H9 (cell line): ENCODE measurements around the gene DHRS1. TPM values are rescaled to one million over a fixed set of nuclear protein-coding genes. Genes with fewer than 3 reads are reported as not detected.
A peak's percentile ranks its signal among the peaks of the same experiment; 100 is the strongest.

Experiments
- DNase-seq: peaks from one replicate; pipeline ENCODE4 v3.0.0-alpha.2; 2017
- H2AFZ ChIP-seq: one replicate; pipeline ENCODE4 v1.6.1; 2013; ENCODE audit warnings: mild to moderate bottlenecking, low read length, control low read depth, moderate library complexity
- H2AK5ac ChIP-seq: 2 replicates; pipeline ENCODE4 v1.6.1; 2013; ENCODE audit warnings: low read length, control low read depth, mixed read lengths; ENCODE audit not compliant: insufficient read length
- H2BK120ac ChIP-seq: one replicate; pipeline ENCODE4 v1.6.1; 2013; ENCODE audit warnings: low read depth, mild to moderate bottlenecking, low read length, control low read depth, inconsistent platforms; ENCODE audit not compliant: poor library complexity, severe bottlenecking
- H2BK12ac ChIP-seq: 2 replicates; pipeline ENCODE4 v1.6.1; 2013; ENCODE audit warnings: low read length, control low read depth, mixed read lengths, low read depth; ENCODE audit not compliant: insufficient read length
- H2BK15ac ChIP-seq: 2 replicates; pipeline ENCODE4 v1.6.1; 2013; ENCODE audit warnings: low read depth, low read length, control low read depth
- H2BK20ac ChIP-seq: one replicate; pipeline ENCODE4 v1.6.1; 2013; ENCODE audit warnings: low read depth, mild to moderate bottlenecking, low read length, control low read depth, inconsistent platforms; ENCODE audit not compliant: poor library complexity, severe bottlenecking
- H2BK5ac ChIP-seq: 2 replicates; pipeline ENCODE4 v1.6.1; 2013; ENCODE audit warnings: low read length, control low read depth, mixed read lengths; ENCODE audit not compliant: insufficient read length
- H3K14ac ChIP-seq: 2 replicates; pipeline ENCODE4 v1.6.1; 2013; ENCODE audit warnings: low read length, control low read depth; ENCODE audit not compliant: insufficient read depth
- H3K18ac ChIP-seq: 2 replicates; pipeline ENCODE4 v1.6.1; 2013; ENCODE audit warnings: low read depth, mild to moderate bottlenecking, mixed read lengths, low read length, control low read depth; ENCODE audit not compliant: insufficient read length
- H3K23ac ChIP-seq: 2 replicates; pipeline ENCODE4 v1.6.1; 2013; ENCODE audit warnings: low read length, control low read depth, mixed read lengths, low read depth; ENCODE audit not compliant: insufficient read length
- H3K23me2 ChIP-seq: 2 replicates; pipeline ENCODE4 v1.6.1; 2013; ENCODE audit warnings: low read depth, mild to moderate bottlenecking, mixed read lengths, low read length, control low read depth; ENCODE audit not compliant: insufficient read length, poor library complexity, severe bottlenecking
- H3K27ac ChIP-seq: 2 replicates; pipeline ENCODE4 v1.5.1; 2013; ENCODE audit warnings: low read length, control low read depth, mixed read lengths, low read depth; ENCODE audit not compliant: insufficient read length
- H3K27me3 ChIP-seq: 2 replicates; pipeline ENCODE4 v1.6.1; 2013; ENCODE audit warnings: low read length, control low read depth, inconsistent platforms; ENCODE audit not compliant: insufficient read depth
- H3K4ac ChIP-seq: 2 replicates; pipeline ENCODE4 v1.6.1; 2013; ENCODE audit warnings: low read depth, mild to moderate bottlenecking, control low read depth, inconsistent platforms, low read length, moderate library complexity
- H3K4me1 ChIP-seq: 2 replicates; pipeline ENCODE4 v1.6.1; 2013; ENCODE audit warnings: low read length, control low read depth, inconsistent platforms; ENCODE audit not compliant: insufficient read depth
- H3K4me2 ChIP-seq: 2 replicates; pipeline ENCODE4 v1.6.1; 2013; ENCODE audit warnings: low read length, control low read depth, mixed read lengths; ENCODE audit not compliant: insufficient read length, insufficient read depth
- H3K56ac ChIP-seq: 2 replicates; pipeline ENCODE4 v1.6.1; 2013; ENCODE audit warnings: low read depth, mild to moderate bottlenecking, mixed read lengths, low read length, control low read depth; ENCODE audit not compliant: insufficient read length
- H3K79me1 ChIP-seq: 2 replicates; pipeline ENCODE4 v1.6.1; 2013; ENCODE audit warnings: low read depth, mild to moderate bottlenecking, moderate library complexity, low read length, control low read depth, inconsistent platforms; ENCODE audit not compliant: insufficient read depth, poor library complexity, severe bottlenecking
- H3K79me2 ChIP-seq: 2 replicates; pipeline ENCODE4 v1.6.1; 2013; ENCODE audit warnings: low read length, control low read depth, inconsistent platforms; ENCODE audit not compliant: insufficient read depth
- H3K9ac ChIP-seq: 2 replicates; pipeline ENCODE4 v1.6.1; 2013; ENCODE audit warnings: low read length, control low read depth, mixed read lengths; ENCODE audit not compliant: insufficient read length; ENCODE audit errors: extremely low read depth
- H3K9me3 ChIP-seq: one replicate; pipeline ENCODE4 v1.6.1; 2013; ENCODE audit warnings: low read depth, low read length, inconsistent platforms; ENCODE audit not compliant: control insufficient read depth
- H3T11ph ChIP-seq: one replicate; pipeline ENCODE4 v1.6.1; 2013; ENCODE audit warnings: mild to moderate bottlenecking, low read length, control low read depth, inconsistent platforms
- H4K20me1 ChIP-seq: one replicate; pipeline ENCODE4 v1.6.1; 2013; ENCODE audit not compliant: control insufficient read depth, insufficient read length, insufficient read depth
- H4K5ac ChIP-seq: 2 replicates; pipeline ENCODE4 v1.6.1; 2013; ENCODE audit warnings: low read depth, mild to moderate bottlenecking, mixed read lengths, low read length, control low read depth; ENCODE audit not compliant: insufficient read length
- H4K8ac ChIP-seq: replicated peaks from 2 replicates; pipeline ENCODE4 v1.6.1; 2013; ENCODE audit warnings: low read length, control low read depth, mixed read lengths, low read depth; ENCODE audit not compliant: insufficient read length
- H4K91ac ChIP-seq: 2 replicates; pipeline ENCODE4 v1.6.1; 2013; ENCODE audit warnings: low read depth, mild to moderate bottlenecking, moderate library complexity, mixed read lengths, low read length, control low read depth; ENCODE audit not compliant: insufficient read length
- H3K27ac Mint-ChIP-seq, 3 experiments: 2 replicates in 2 of 3; 3 replicates in 1 of 3; pipeline ENCODE4 v1.8.0; 2020 to 2021; ENCODE audit warnings: mixed read lengths in 3 of 3, mild to moderate bottlenecking in 1 of 3, moderate library complexity in 1 of 3
- H3K27me3 Mint-ChIP-seq: 2 replicates; pipeline ENCODE4 v1.8.0; 2021; ENCODE audit warnings: low read depth, mild to moderate bottlenecking, moderate library complexity, mixed read lengths
- H3K36me3 Mint-ChIP-seq, 3 experiments: 2 replicates in 2 of 3; 3 replicates in 1 of 3; pipeline ENCODE4 v1.8.0; 2020 to 2021; ENCODE audit warnings: low read depth in 3 of 3, mixed read lengths in 3 of 3; ENCODE audit not compliant: insufficient read depth in 1 of 3
- H3K4me1 Mint-ChIP-seq, 2 experiments: 2 replicates each; pipeline ENCODE4 v1.8.0; 2020; ENCODE audit warnings: mixed read lengths in 2 of 2
- H3K4me3 Mint-ChIP-seq, 2 experiments: 2 replicates in 1 of 2; 3 replicates in 1 of 2; pipeline ENCODE4 v1.8.0; 2020 to 2021; ENCODE audit warnings: mild to moderate bottlenecking in 2 of 2, mixed read lengths in 2 of 2, moderate library complexity in 1 of 2
- H3K9me3 Mint-ChIP-seq, 2 experiments: 2 replicates in 1 of 2; 3 replicates in 1 of 2; pipeline ENCODE4 v1.8.0; 2020; ENCODE audit warnings: mild to moderate bottlenecking in 2 of 2, mixed read lengths in 2 of 2, moderate library complexity in 1 of 2
- CTCF ChIP-seq: fragments of 200-600 bp; sonication (generic); conservative IDR thresholded peaks from 3 replicates; pipeline ENCODE4 v1.8.0; 2021; ENCODE audit warnings: antibody characterized with exemption, mild to moderate bottlenecking
- WGBS: extraction: QIAGEN DNeasy Blood & Tissue Kit; methylation state at CpG from one replicate; pipeline ENCODE4 v1.1.7; 2013; ENCODE audit warnings: missing lambda C conversion rate, low lambda C conversion rate, mixed read lengths; ENCODE audit not compliant: insufficient read length; ENCODE audit errors: extremely low coverage; 5-methylcytosine and 5-hydroxymethylcytosine counted together
- total RNA-seq: library from RNA; stranded (reverse); gene quantifications from 2 replicates; pipeline ENCODE4 v1.2.1, GENCODE V29; 2021

Gene DHRS1
- total RNA-seq, 1 experiment from 2014 or later = 19.1 TPM

- no peak overlapping the region for H2BK120ac ChIP-seq
- no peak for TF ChIP-seq CTCF
- Mint-ChIP-seq H3K9me3 (no peaks in the 10 kb centered on the region), H3K4me3 (no peak overlapping the region), H3K27ac (peak overlapping the region in 2 of 3 experiments; percentile 16 to 44; a peak in 2 of 7 replicates), H3K27me3 (no peaks in the 10 kb centered on the region), H3K36me3 (no peaks in the 10 kb centered on the region), H3K4me1 (peaks cover 2% of the 10 kb centered on the region in 2 experiments; a peak in 1 of 4 replicates)
- H4K91ac ChIP-seq = no peak overlapping the region
- H2AK5ac ChIP-seq = no peak overlapping the region
- no peaks in the 10 kb centered on the region for H3K79me2 ChIP-seq
- DNase-seq = no peak
- H3K14ac ChIP-seq = no peak overlapping the region; the same call in 1 of the 2 replicates
- H3K23ac ChIP-seq = no peak overlapping the region
- H2AFZ ChIP-seq = no peak overlapping the region
- no peak overlapping the region for H4K5ac ChIP-seq
- no peak overlapping the region for H2BK5ac ChIP-seq
- H3K27me3 ChIP-seq = no peaks in the 10 kb centered on the region
- H3K4me2 ChIP-seq = no peak overlapping the region
- no CpG with 5 or more reads among the region's 5 CpGs for WGBS
- no peak overlapping the region for H3K27ac ChIP-seq
- H4K8ac ChIP-seq = no peak overlapping the region
- H3K56ac ChIP-seq = no peak overlapping the region
- no peak overlapping the region for H2BK12ac ChIP-seq
- H3K18ac ChIP-seq = no peak overlapping the region
- H2BK15ac ChIP-seq = no peak overlapping the region
- H2BK20ac ChIP-seq = no peak overlapping the region
- no peaks in the 10 kb centered on the region for H3K9me3 ChIP-seq
- H3K4ac ChIP-seq = no peak overlapping the region
- no peak overlapping the region for H3K9ac ChIP-seq
- H3K79me1 ChIP-seq = no peaks in the 10 kb centered on the region
- no peaks in the 10 kb centered on the region for H3K4me1 ChIP-seq
- H3T11ph ChIP-seq = no peak overlapping the region
- H3K23me2 ChIP-seq = no peaks in the 10 kb centered on the region
- no peaks in the 10 kb centered on the region for H4K20me1 ChIP-seq
Measured at GRCh38 chr14:24283796-24284460, 15.7 kb downstream of the DHRS1 start.
